ENCODE results near the gene NAB2. TPM values are rescaled to one million over a fixed set of nuclear protein-coding genes. Genes with fewer than 3 reads are reported as not detected.
A peak's percentile ranks its signal among the peaks of the same experiment; 100 is the strongest.

The NAB2 gene
- total and polyA plus RNA-seq, 9 of the 15 experiments (the other 6 are each of a cell fraction or from before 2014, with no cell fraction given): 0.45 to 40.9 (median 20.4) TPM

DNA sequence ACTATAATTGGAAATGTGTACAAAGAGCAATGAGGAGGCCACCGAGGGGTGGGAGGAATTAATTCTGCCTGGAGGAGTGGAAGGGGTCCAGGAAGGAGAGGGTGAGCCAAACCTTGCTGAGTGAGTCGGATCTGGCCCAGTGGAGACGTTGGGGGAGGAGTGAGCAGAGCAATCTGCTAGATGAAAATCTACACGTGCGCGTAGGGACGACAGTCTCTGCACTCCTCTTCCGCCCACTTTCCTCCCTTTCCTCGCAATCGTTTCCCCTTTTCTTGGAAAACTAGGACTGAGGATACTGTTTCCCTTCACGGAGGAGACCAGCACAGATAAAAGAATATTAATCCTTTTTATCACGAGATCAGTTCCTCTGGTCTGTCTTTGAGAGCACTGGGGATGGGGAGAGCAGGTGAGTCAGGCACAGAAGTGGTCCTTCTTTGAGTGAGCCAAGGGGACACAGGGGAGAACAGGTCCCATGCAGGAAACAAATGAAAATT, 2.9 kb upstream of the NAB2 start (continued):
- TF ChIP-seq, protein P1, sequence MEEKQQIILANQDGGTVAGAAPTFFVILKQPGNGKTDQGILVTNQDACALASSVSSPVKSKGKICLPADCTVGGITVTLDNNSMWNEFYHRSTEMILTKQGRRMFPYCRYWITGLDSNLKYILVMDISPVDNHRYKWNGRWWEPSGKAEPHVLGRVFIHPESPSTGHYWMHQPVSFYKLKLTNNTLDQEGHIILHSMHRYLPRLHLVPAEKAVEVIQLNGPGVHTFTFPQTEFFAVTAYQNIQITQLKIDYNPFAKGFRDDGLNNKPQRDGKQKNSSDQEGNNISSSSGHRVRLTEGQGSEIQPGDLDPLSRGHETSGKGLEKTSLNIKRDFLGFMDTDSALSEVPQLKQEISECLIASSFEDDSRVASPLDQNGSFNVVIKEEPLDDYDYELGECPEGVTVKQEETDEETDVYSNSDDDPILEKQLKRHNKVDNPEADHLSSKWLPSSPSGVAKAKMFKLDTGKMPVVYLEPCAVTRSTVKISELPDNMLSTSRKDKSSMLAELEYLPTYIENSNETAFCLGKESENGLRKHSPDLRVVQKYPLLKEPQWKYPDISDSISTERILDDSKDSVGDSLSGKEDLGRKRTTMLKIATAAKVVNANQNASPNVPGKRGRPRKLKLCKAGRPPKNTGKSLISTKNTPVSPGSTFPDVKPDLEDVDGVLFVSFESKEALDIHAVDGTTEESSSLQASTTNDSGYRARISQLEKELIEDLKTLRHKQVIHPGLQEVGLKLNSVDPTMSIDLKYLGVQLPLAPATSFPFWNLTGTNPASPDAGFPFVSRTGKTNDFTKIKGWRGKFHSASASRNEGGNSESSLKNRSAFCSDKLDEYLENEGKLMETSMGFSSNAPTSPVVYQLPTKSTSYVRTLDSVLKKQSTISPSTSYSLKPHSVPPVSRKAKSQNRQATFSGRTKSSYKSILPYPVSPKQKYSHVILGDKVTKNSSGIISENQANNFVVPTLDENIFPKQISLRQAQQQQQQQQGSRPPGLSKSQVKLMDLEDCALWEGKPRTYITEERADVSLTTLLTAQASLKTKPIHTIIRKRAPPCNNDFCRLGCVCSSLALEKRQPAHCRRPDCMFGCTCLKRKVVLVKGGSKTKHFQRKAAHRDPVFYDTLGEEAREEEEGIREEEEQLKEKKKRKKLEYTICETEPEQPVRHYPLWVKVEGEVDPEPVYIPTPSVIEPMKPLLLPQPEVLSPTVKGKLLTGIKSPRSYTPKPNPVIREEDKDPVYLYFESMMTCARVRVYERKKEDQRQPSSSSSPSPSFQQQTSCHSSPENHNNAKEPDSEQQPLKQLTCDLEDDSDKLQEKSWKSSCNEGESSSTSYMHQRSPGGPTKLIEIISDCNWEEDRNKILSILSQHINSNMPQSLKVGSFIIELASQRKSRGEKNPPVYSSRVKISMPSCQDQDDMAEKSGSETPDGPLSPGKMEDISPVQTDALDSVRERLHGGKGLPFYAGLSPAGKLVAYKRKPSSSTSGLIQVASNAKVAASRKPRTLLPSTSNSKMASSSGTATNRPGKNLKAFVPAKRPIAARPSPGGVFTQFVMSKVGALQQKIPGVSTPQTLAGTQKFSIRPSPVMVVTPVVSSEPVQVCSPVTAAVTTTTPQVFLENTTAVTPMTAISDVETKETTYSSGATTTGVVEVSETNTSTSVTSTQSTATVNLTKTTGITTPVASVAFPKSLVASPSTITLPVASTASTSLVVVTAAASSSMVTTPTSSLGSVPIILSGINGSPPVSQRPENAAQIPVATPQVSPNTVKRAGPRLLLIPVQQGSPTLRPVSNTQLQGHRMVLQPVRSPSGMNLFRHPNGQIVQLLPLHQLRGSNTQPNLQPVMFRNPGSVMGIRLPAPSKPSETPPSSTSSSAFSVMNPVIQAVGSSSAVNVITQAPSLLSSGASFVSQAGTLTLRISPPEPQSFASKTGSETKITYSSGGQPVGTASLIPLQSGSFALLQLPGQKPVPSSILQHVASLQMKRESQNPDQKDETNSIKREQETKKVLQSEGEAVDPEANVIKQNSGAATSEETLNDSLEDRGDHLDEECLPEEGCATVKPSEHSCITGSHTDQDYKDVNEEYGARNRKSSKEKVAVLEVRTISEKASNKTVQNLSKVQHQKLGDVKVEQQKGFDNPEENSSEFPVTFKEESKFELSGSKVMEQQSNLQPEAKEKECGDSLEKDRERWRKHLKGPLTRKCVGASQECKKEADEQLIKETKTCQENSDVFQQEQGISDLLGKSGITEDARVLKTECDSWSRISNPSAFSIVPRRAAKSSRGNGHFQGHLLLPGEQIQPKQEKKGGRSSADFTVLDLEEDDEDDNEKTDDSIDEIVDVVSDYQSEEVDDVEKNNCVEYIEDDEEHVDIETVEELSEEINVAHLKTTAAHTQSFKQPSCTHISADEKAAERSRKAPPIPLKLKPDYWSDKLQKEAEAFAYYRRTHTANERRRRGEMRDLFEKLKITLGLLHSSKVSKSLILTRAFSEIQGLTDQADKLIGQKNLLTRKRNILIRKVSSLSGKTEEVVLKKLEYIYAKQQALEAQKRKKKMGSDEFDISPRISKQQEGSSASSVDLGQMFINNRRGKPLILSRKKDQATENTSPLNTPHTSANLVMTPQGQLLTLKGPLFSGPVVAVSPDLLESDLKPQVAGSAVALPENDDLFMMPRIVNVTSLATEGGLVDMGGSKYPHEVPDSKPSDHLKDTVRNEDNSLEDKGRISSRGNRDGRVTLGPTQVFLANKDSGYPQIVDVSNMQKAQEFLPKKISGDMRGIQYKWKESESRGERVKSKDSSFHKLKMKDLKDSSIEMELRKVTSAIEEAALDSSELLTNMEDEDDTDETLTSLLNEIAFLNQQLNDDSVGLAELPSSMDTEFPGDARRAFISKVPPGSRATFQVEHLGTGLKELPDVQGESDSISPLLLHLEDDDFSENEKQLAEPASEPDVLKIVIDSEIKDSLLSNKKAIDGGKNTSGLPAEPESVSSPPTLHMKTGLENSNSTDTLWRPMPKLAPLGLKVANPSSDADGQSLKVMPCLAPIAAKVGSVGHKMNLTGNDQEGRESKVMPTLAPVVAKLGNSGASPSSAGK (IDR thresholded peaks at IDR 0.05): peak; percentile 96
- no peak for TF ChIP-seq PCBP2 (IDR thresholded peaks at IDR 0.05; ENCODE audit: low read depth, low read length, poor library complexity, severe bottlenecking)
- TF ChIP-seq TEAD4 (IDR thresholded peaks at IDR 0.05; ENCODE audit: low read length): peak; percentile 37; the same call in 1 of the 2 replicates
- no peak for TF ChIP-seq TEAD4 (CRISPR knock-in tag; IDR thresholded peaks at IDR 0.05; ENCODE audit: borderline replicate concordance)
- no peak for TF ChIP-seq SRSF7 (optimal IDR thresholded peaks at IDR 0.05; ENCODE audit: low read depth, low read length)
- TF ChIP-seq FOXM1 (IDR thresholded peaks at IDR 0.05; ENCODE audit: low read depth): no peak
- TF ChIP-seq FOXM1 (CRISPR knock-in tag; IDR thresholded peaks at IDR 0.05; ENCODE audit: low read depth): no peak
- TF ChIP-seq TOE1 (IDR thresholded peaks at IDR 0.05; ENCODE audit: borderline replicate concordance): 0 out of 2 replicates have a peak, but pooled peaks have one; percentile 39
- TF ChIP-seq TOE1 (CRISPR knock-in tag; IDR thresholded peaks at IDR 0.05; ENCODE audit: borderline replicate concordance, low read depth): no peak
- no peak for TF ChIP-seq ZNF707 (CRISPR knock-in tag; conservative IDR thresholded peaks at IDR 0.05)
- no peak for TF ChIP-seq SUPT5H (IDR thresholded peaks at IDR 0.05)
- TF ChIP-seq, protein P2, sequence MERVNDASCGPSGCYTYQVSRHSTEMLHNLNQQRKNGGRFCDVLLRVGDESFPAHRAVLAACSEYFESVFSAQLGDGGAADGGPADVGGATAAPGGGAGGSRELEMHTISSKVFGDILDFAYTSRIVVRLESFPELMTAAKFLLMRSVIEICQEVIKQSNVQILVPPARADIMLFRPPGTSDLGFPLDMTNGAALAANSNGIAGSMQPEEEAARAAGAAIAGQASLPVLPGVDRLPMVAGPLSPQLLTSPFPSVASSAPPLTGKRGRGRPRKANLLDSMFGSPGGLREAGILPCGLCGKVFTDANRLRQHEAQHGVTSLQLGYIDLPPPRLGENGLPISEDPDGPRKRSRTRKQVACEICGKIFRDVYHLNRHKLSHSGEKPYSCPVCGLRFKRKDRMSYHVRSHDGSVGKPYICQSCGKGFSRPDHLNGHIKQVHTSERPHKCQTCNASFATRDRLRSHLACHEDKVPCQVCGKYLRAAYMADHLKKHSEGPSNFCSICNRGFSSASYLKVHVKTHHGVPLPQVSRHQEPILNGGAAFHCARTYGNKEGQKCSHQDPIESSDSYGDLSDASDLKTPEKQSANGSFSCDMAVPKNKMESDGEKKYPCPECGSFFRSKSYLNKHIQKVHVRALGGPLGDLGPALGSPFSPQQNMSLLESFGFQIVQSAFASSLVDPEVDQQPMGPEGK (CRISPR knock-in tag; IDR thresholded peaks at IDR 0.05; ENCODE audit: borderline replicate concordance): no peak
- no peak for TF ChIP-seq SMARCC2 (IDR thresholded peaks at IDR 0.05; ENCODE audit: low read depth)

All from K562 (cell line).